Medulla oblongata (tissue), 1 donor: ENCODE results near the gene PHC2.

ENCODE experiments used
- DNase-seq: peaks from one replicate; pipeline ENCODE4 v3.0.0-alpha.2; 2015; ENCODE audit errors: extremely low spot score

The PHC2 gene

DNA sequence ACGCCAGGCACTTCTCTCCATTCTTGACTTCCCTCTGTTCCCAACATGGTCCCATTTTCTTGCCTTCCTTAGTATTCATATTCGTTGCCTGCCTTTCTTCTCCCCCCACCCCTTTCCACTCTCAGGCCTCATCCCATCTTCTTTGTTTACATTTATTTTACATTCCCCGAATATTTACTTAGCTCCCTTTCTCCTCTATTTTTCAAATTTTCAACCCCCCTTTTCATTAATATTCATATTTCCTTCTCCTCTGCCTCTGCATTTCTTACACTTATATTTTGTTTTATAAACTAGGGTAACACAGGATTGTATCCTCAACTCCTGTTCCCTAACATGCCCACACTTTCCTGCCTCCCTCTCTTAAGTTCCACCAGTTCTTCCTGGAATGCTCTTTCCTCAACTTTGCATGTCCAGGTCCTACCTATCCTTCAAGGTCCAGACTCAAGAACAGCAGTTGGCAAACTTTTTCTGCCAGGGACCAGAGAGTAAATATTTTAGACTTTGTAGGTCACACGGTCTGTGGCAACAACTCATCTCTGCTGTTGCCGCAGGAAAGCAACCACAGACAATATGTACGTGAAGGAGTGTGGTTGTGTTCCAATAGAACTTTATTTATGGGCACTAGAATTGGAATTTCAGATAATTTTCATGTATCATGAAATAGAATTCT, 80.1 kb downstream of the PHC2 start:
- DNase-seq: no peak

DNA sequence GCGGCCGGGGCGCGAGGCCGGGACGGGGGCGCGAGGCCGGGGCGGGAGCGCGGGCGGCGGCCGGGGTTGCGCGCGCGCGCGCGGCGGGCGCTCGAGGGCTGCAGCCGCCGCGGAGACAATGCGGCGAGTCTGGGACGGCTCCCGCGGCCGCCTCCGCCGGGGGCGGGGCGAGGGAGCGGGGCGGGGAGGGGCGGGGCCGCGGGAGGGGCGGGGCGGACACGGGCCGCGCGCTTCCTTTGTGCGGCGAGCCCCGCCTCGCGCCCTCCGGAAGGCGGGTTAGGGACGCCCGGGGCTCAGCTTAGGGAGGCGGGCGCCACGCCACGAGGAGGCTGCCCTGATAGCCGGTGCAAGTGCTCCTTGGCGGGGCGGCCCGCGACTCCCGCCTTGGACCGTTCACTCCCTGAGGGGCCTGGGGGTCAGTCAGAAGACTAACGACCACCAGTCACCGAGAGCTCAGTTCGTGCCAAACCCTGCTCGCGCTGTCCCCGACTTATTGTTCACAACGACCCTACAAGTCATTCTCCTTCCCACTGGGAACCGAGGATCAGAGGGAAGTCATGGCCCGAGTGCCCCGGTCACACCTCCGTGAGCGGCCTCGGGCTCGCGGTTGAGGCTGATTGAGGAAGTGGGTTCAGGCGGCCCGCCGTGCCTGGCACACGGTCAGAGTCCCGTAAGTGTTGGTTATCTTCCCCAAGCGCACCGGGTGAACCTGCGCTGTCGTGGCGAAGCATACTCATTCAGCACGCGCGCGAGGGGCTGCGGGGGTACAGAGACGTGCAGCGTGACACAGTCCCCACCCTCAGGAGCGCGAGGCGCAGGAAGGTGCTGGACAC, 80.9 kb downstream of the PHC2 start:
- peak; percentile 90 for DNase-seq

DNA sequence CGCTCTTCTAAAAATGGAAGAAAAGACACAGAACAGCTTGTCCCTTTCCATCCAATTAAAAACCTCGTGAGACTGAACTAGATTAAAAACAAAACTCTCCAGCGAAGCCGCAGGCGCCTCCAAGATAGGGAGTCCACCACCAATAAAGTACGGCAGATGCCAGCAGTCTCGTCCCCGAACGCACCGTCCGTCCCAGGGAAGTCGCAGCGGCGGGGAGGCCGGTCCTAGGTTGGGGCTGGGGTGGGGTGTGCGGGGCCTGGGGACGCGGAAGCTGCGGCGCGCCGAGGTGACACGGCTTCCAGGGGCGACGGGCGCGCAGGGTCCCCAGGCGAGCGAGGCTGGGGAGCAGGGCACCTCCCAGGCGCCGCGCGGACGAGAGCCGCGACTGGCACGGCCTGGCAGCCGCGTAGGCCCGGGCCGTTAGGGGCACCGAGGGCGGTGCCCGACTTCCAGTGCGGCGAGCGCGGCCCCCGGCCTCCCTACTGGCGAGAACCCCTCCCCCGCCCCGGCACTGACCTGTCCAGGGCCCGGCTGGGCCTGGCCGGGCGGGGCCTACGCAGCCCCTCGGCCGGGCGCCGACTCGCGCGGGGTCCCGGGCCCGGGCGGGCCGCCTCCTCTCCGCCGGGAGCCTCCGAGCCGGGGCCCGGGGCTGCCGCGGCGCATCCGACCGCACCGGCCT, 81.7 kb downstream of the PHC2 start:
- DNase-seq: no peak

DNA sequence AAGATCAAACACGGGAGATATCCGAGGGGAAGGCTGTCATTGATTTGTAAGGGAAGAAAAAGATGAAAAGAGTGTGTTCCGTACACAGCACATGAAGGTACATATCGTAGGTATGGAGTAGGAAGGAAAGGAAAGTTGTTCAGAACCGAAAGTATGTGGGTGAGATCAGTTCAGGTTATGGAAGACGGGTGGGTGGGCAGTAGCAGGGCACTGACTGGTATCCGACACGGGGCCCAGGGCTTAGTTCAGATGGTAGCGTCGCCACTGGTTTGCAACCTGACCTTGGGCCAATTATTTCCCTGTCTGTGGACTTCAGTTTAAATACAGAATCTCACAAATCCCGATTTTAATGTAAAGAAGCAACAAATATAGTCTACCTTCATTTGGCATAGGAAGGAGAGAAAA, 82.2 kb downstream of the PHC2 start:
- DNase-seq: no peak

DNA sequence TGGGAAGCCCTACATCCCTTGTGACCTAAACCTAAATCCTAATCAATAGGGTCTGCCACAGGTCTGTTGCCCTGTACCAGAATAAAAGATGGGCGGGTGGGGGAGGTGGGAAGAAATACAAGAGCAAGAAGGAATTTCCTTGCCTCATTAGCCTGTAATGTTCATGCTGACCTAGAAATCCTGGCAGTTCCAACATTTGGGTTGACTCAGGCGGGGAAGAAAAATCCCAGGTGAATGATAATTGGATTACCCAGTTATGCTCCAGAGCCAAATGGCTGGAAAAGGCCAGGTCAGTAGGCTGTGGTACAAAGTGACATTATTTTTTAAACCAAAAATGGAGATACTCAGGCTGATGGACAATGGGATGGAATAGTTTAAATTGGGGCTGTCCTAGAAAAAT, 82.7 kb downstream of the PHC2 start:
- DNase-seq: no peak

DNA sequence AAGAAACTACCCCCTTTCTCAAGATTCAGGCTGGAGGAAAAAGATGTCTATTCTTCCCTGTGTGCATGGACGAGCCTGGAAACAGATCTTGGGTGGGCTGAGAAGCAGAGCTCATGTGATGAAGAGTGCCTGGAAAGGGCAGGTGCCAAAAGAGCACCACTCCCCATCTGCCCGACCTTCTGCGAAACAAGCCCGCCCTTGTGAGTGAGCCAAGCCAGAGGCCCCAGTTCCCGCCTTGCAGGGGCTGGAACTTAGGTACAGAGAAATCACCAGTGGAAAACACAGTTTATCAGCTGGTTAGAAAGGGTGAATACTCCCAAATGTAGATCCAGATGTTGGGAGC, 83.3 kb downstream of the PHC2 start:
- no peak for DNase-seq

DNA sequence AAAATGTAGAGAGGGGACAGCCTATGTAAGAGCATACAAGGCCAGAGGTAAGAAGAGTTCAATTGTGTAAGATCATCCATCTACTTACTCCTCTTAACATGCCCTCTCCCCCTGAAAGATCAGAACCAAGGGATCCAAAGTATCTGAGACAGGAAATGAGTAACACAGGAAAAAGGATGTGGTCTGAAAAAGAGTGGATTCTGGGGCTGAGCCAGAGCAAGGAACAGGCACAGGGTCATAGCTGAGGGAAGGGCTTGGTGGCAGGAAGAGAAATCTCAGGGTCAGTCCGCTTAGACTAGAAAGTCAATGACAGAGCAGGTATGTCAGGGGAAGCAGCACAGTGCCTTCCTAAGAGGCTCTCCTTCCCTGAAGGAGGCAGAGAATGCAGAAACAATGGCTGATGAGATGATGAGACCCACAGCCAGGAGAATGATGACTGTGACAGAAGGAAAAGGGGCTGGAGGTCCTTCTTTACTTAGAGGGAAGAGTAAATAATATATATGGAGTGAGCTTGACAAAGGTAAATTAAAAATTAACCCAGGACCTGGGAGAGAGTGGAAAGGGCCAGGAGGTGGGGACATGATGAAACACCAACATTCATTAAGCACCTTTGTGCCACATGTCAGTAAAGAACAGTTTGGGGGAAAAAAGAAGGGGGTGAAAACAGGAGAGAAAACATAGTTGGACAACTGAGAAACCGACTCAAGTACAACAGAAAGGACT, 83.8 kb downstream of the PHC2 start:
- DNase-seq: no peak

DNA sequence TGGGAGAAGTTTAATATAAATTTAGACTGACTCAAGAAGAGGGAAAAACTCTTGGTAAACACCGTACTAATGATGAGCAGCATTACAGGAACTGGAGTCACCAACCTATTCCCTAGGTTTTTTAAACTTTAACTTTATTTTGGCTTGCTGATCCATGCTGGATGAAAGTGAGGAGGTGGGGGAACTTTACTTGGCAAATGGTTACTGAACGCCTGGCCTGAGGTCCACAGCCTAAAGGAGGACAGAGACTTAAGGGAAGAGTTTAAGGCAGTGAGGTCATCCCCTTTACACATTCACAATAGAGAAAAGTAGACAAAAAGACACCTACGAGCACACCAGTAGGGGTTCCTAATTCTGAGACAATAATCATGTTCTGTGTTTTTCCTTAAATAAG, 84.4 kb downstream of the PHC2 start:
- DNase-seq: no peak

DNA sequence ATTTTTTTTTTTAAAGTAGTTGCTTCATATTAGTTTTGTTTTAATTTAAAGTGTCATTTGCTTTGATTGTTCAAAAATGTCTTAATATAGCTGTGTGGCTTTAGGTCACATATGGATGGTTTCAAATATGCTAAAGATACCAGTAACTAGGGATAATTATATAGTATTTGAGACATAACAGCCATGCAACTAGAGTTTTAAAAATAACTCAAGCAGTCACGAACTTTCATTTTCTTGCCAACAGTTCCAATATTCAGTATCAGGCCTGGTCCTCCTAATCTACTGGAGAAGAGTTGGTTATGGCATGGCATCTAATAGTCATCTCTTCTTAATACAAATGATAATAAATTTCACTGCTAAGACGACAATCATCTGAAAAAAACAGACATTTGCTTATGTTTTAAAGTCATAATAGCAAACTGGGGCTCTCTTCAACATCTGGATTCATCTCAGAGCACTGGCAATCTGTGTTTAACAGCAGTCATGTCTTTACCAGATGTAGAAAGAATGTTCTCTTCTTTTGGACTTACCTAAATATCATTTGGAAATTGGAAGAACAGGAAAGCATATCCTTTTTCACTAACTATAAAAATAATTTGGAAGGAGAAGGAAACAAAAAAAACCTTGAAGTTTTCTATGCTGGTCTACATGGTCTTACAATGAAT, 85.9 kb downstream of the PHC2 start:
- no peak for DNase-seq

DNA sequence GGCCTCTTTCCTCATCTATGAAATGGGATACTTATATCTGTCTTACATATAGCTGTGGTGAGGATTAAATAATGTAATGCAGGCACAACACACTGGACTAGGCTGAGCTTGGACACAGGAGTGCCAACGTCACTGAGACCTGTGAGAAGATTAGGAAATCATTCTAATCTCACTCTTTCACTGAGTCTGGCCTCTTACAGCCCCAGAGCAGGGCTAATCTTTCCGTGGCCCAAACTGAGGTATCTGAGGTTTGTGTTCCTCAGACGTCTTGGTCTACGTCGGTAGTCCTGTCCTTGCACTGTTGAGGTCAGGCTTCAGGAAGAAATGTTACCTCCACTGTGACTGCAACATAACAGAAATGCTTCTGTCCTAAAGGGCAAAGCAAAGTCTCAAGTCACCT, 87.4 kb downstream of the PHC2 start:
- DNase-seq: no peak

DNA sequence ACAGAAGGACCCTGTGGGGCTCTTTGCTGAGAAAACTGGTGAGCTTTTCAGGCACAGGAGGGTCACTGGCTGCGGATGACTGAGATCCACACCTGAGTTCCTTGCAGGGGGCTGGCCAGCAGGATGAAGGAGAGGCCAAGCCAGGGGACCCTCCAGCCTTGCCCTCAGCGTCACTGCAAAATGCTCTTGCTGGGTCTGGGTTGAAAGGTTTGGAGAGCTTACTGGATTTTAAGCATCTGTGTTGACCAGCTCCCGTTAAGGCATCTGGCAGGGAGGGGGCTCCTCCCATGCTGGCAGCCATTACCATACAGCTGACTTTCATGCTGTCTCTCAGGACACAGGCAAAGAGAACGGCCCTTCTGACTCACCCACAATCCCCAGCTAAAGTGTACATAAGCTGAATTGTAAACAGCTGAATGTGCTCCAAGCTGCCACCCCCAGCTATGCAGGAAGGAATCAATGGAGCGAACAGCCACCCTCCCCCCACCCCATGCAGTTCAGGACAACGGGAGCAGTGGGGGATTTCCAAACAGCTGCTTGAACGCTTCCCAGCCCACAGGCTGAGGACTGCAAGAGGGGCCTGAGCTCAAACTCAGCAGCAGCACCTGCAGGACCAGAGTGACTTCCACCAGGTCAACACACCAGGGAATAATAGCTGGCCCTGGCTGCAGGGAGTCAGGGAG, 88.7 kb downstream of the PHC2 start:
- peak; percentile 85 for DNase-seq

DNA sequence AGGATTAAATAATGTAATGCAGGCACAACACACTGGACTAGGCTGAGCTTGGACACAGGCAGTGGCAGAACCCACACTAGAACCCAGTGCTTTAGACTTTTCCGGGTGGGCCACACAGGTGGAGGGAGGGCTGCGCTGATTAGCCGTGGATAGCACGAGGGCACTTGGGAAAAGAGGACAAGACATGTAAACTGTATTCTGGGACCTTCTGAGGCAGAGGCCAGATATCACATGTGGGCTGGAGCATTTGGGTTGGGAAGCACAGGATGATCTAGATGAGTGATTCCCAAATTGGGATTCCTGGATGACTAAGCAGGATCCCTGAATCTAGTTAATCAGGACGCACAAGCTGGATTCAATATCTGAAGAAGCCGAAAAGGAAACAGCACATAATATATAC, 89.7 kb downstream of the PHC2 start:
- no peak for DNase-seq

DNA sequence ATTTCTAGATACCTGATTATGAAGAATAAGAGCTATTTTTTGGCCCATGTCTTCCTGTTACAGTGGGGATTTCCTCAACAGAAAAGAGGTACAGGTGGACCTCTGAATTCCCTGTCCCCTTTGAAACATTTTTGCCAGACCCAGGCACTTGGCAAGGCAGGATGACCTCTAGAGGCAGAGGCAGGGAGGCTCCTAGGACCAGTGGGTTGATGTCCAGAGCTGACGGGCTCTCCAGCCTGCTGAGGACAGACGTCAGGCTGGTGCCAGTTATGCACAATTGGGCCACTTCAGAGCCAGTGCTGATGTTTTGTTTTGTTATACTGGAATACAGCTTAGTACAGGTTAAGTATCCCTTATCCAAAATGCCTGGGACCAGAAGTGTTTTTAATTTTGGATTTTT, 91.5 kb downstream of the PHC2 start:
- DNase-seq: peak; percentile 66

DNA sequence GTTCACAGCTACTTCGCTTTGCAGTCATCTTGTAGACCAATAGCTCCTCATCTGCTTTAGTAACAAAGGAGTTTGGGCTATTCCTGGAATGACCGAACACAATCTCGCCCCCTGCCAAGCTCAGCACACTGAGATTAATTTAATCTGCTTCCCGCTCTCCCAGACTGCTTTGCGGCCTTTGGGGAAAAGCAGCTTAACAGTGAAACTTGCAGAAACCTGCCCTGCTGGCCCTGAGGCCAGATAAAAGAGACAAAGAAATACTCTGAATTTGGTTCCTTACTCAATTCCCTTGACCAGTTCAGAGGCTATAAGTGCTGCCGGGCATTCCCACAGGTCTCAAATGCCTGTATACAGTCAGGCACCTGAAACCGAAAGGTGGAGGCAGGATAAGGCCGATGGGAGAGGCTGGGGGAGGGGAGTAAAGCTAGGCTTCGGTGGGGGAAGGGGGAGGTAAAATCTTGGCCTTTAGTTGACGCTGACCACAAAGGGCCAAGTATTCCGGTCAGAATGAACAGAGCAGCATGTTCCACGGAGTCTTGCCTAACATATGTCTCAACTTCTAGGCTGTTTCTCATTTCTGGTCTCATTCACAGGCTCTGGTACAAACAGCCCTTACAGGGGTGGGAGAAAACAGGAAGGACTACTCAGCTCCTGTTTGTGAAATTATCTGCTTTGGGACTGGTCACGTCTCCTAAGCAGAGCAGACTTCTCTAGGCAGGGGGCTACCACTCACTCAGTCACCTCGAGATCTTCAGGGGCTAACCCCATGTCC, 92.3 kb downstream of the PHC2 start:
- DNase-seq: peak; percentile 74

DNA sequence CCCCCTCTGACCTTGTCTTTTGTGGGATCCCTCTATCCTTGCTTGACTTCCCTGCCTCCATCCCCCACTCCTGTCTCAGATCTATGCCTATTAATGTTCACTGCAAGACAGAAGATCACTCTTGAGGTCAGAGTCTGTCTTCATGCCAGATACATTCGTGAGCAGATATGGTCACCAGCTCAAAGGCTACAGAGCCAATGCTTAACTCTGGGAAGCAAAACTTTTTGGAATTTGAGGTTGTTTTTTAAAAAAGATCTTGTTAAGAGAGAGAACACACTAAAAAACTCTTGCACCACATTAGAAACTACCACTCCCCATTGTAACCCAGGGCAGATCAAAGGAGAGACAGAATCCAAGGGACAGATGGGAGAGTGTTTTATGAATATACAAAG, 92.9 kb downstream of the PHC2 start:
- DNase-seq: no peak

DNA sequence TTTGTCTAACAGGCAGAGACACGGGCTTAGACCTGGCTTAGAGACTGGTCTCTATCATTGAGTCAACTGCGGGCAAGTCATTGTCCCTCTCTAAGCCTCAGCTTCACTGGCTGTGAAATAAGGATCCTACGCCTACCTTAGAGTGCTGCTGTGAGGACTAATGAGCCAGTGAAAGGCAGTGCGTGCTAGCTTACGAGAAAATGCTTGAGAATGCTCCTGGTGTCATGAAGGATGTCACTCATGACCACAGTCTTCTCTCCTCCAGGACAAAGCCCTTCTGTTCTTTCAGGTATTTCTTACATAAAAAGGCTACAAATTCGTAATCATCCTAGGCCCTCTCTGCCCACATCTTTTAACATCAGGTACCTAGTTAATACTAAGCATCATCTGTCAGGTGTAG, 93.5 kb downstream of the PHC2 start:
- DNase-seq: no peak

DNA sequence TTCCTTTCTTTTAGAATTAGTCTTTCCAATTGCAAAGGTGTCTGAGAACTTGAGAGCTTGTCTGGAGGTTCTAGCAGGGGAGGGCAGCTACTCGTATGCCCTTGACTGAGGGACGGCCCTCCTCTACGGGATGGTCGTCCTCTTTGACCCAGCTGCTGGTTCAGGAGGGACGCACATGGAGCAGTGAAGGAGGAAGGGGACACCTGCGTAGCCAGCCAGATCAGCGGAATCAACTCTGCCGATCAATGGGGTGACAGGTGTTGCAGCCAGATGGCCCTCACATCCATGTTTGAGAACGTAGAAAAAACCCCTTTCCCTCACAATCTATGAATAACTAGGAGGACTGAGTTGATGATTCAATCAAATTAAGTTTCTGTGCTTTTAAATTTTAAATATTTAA, 94.3 kb downstream of the PHC2 start:
- DNase-seq: no peak

DNA sequence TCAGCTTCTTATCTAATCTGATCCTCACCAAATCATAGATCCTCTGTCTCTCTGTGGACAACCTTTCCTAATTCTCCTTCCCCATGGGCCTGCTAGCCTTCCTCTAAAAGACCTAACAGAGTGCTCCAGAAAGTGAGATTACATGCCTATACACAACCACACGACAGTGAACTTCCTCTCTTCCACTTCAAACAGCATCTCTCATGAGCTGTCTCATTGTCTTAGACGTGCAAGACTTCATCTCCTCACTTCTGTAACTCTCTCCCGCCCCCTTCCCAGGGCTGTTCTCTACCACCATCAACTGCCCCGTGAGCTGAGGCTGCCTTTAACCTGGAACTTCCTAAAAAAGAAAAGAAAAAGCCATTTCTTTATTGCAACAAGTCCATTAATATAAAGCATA, 95.9 kb downstream of the PHC2 start:
- DNase-seq: peak; percentile 70

DNA sequence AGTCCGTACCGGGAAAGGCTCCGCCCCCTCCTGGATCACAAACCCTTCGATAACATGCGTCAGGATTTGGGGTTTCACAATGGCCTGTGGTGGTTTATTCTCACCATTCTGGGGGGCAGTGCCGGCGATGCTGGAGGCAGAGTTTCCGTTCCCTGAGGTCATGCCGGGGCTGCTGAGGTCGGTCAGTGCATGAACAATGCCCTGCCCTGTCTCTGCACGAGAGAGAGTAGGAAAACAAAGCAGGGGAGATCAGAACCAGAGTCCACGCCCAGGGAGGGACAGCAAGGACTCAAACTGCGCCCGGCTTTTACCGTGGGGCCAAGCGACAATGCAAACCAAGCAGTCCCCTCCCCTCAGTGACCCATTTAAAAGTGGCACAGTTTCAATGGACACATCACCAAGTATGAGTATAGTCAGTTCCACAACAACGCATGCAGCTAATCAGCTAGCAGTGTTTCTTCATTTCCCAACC, 96.8 kb downstream of the PHC2 start:
- DNase-seq: no peak

DNA sequence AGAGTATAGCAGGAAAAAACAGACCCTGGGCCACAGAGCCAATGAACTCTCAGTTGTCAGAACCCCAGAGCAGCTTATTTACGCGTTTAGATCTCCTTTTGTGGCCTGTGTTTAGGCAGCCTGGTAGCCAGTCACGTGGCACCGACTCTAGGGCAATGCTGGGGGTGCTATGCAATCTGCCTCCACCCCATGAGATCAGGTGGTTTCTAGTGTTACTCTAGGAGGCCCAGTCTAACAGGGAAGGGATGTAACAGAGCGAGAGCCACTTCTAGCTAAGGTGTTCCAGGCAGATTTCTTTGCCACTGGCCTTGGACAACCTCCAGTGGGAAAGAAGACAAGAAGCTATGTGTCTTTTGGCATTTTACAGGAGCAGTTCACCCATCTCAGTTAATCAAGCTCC, 98.0 kb downstream of the PHC2 start:
- DNase-seq: no peak
